ENCODE data around the gene TAP1.
"Not testable (repeated sequence)": the region's sequence is repeated elsewhere in the genome, so short reads cannot be mapped to it uniquely, and the experiment has no call there.

Gene TAP1

GRCh38 chr6:32887616-32888015 is 34.1 kb upstream of the TAP1 start:
- TF ChIP-seq CTCF (conservative IDR thresholded peaks at IDR 0.05; ENCODE audit: low read depth, low read length) = no peak
- no peak overlapping the region for H3K4me3 ChIP-seq (ENCODE audit: low read length)
- DNase-seq (ENCODE audit: low read depth) = no peak

- no peak for TF ChIP-seq CTCF (conservative IDR thresholded peaks at IDR 0.05; ENCODE audit: low read depth, low read length)
- H3K4me3 ChIP-seq (ENCODE audit: low read length) = no peak overlapping the region
- no peak for DNase-seq (ENCODE audit: low read depth)
These were observed 33.3 kb upstream of the TAP1 start for GRCh38 chr6:32886681-32887383.

GRCh38 chr6:32885698-32886286 is 32.3 kb upstream of the TAP1 start:
- H3K4me3 ChIP-seq (ENCODE audit: low read length) = no peak overlapping the region
- peak; percentile 39 for DNase-seq (ENCODE audit: low read depth)
- TF ChIP-seq CTCF (conservative IDR thresholded peaks at IDR 0.05; ENCODE audit: low read depth, low read length) = peak; percentile 47

- no peak overlapping the region for H3K4me3 ChIP-seq (ENCODE audit: low read length)
- DNase-seq (ENCODE audit: low read depth) = peak; percentile 37
- no peak for TF ChIP-seq CTCF (conservative IDR thresholded peaks at IDR 0.05; ENCODE audit: low read depth, low read length)
These were observed 30.3 kb upstream of the TAP1 start for GRCh38 chr6:32883789-32884188.

GRCh38 chr6:32882879-32883250 is 29.4 kb upstream of the TAP1 start:
- no peak for TF ChIP-seq CTCF (conservative IDR thresholded peaks at IDR 0.05; ENCODE audit: low read depth, low read length)
- no peak for DNase-seq (ENCODE audit: low read depth)
- H3K4me3 ChIP-seq (ENCODE audit: low read length) = no peak overlapping the region

GRCh38 chr6:32880962-32881361 is 27.5 kb upstream of the TAP1 start:
- not testable (repeated sequence) for H3K4me3 ChIP-seq (ENCODE audit: low read length); DNase-seq (ENCODE audit: low read depth)

- no peak overlapping the region for H3K4me3 ChIP-seq (ENCODE audit: low read length)
- no peak for TF ChIP-seq CTCF (conservative IDR thresholded peaks at IDR 0.05; ENCODE audit: low read depth, low read length)
- DNase-seq (ENCODE audit: low read depth) = no peak
These were observed 26.2 kb upstream of the TAP1 start for GRCh38 chr6:32879691-32880090.

All from retinal pigment epithelial cell (primary cell).